Activated CD4-positive, alpha-beta memory T cell treated with anti-CD3 and anti-CD28 coated beads for 36 hours (primary cell): ENCODE results near the gene LTB4R. TPM values are rescaled to one million over a fixed set of nuclear protein-coding genes. Genes with fewer than 3 reads are reported as not detected.
"Not testable (repeated sequence)": the region's sequence is repeated elsewhere in the genome, so short reads cannot be mapped to it uniquely, and the experiment has no call there.

Experiments used
- CTCF ChIA-PET: fragments of 350-600 bp; sonication (Branson Sonifier 250); formaldehyde crosslinking; loops from one replicate; lab custom pipeline; 2021; ENCODE audit warnings: antibody characterized with exemption, inconsistent platforms; lab: Charles Lee
- POLR2A ChIA-PET: fragments of 350-600 bp; sonication (Branson Sonifier 250); formaldehyde crosslinking; loops from one replicate; lab custom pipeline; 2021; ENCODE audit warnings: antibody characterized with exemption; lab: Charles Lee
- DNase-seq: peaks from one replicate; pipeline ENCODE4 v3.0.0-alpha.2; 2020
- H3K27ac Mint-ChIP-seq: one replicate; pipeline ENCODE4 v1.8.0; 2021; ENCODE audit warnings: mixed read lengths
- H3K27me3 Mint-ChIP-seq: one replicate; pipeline ENCODE4 v1.8.0; 2021; ENCODE audit warnings: mixed read lengths
- H3K36me3 Mint-ChIP-seq: one replicate; pipeline ENCODE4 v1.8.0; 2021; ENCODE audit warnings: mixed read lengths
- H3K4me1 Mint-ChIP-seq: one replicate; pipeline ENCODE4 v1.8.0; 2021; ENCODE audit warnings: low read depth, mixed read lengths
- H3K4me3 Mint-ChIP-seq: one replicate; pipeline ENCODE4 v1.8.0; 2021; ENCODE audit warnings: mild to moderate bottlenecking, mixed read lengths
- H3K9me3 Mint-ChIP-seq: one replicate; pipeline ENCODE4 v1.8.0; 2021; ENCODE audit warnings: mixed read lengths
- intact Hi-C: fragments of 100-400 bp; cut with micrococcal nuclease; formaldehyde crosslinking; loops from one replicate; pipeline ENCODE4 v1.15.1; 2023
- total RNA-seq, 2 experiments: library from RNA; stranded (reverse); gene quantifications; one replicate each; pipeline ENCODE4 v1.2.3, GENCODE V29; 2021

Gene LTB4R
- total RNA-seq, 2 experiments from 2014 or later = 15.4 to 16.7 TPM

DNA sequence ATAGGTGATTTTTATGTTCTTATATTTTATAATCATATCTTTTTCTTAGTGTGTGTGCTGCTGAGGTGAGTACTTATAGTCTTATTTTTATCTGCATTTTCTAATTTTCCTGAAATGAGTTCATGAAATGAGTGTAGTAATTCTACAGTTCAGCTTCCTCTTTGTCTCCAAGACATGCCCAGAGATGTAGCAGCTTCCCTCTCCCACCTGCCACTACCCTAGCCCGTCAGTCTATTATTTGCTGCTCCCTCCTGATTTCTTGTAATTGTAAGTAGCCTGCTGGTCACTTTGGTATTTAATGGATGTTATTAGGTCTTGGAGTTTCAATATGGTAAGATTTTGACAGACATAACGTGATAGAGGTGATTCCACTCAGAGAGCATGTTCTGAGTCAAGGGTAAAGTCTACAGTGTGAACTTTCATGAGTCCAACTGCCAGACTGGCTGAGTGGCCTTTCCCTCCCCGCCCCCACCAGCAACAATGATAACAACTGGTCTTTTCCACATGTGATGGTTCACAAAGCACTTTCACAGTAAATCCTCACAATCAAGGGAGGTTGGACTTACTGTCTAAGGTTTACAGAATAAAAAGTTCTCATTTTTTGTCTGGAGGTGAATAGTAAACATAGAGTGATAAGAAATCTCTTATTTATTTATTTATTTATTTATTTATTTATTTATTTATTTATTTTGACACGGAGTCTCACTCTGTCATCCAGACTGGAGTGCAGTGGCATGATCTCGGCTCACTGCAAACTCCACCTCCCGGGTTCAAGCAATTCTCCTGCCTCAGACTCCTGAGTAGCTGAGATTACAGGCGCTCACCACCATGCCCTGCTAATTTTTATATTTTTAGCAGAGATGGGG, 32.7 kb downstream of the LTB4R start:
- POLR2A ChIA-PET = no interaction called here
- Mint-ChIP-seq H3K36me3 (no peaks in the 10 kb centered on the region), H3K27ac (no peak overlapping the region), H3K27me3 (peaks cover 15% of the 10 kb centered on the region), H3K4me3 (no peak overlapping the region), H3K4me1 (peaks cover 4% of the 10 kb centered on the region), H3K9me3 (no peaks in the 10 kb centered on the region)
- CTCF ChIA-PET = interaction anchor here (1.3 to 5.7 kb wide), 2 partner anchors 11 to 87 kb away, joined by 13 to 41 read pairs; partner anchors contain the start of genes ADCY4 and KHNYN
- intact Hi-C loops = no loop called here
- no peak for DNase-seq

- POLR2A ChIA-PET = no interaction called here
- intact Hi-C loops = no loop called here
- Mint-ChIP-seq H3K4me3 (no peak overlapping the region), H3K9me3 (no peaks in the 10 kb centered on the region), H3K36me3 (no peaks in the 10 kb centered on the region), H3K27ac (no peak overlapping the region), H3K4me1 (no peaks in the 10 kb centered on the region), H3K27me3 (peaks cover 36% of the 10 kb centered on the region)
- DNase-seq = no peak
- CTCF ChIA-PET = interaction anchor here (0.8 to 5.7 kb wide), 5 partner anchors 14 to 86 kb away, joined by 3 to 41 read pairs (median 4); partner anchors contain the start of gene ADCY4
These were observed 35.8 kb downstream of the LTB4R start for GRCh38 chr14:24347134-24347533.

DNA sequence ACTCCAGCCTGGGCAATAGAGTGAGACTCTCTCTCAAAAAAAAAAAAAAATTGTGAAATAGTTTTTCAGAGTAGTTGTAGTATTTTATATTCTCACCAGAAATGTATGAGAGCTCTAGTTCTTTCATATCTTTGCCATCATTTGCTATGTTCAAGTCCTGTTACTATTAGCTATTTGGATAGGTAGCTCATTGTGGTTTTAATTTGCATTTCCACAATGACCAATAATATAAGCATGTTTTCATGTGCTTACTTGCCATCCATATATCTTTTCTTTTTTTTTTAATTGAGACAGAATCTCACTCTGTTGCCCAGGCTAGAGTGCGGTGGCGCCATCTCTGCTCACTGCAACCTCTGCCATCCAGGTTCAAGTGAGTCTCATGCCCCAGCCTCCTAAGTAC, 36.9 kb downstream of the LTB4R start:
- H3K36me3 Mint-ChIP-seq = no peaks in the 10 kb centered on the region
- intact Hi-C loops = no loop called here
- no peaks in the 10 kb centered on the region for H3K4me1 Mint-ChIP-seq
- DNase-seq = no peak
- ChIA-PET CTCF (interaction anchor here (0.6 to 5.7 kb wide), 5 partner anchors 8 to 83 kb away, joined by 3 to 41 read pairs (median 3); partner anchors contain the start of gene ADCY4), POLR2A (no interaction called here)
- H3K4me3 Mint-ChIP-seq = no peak overlapping the region
- no peak overlapping the region for H3K27ac Mint-ChIP-seq
- peaks cover 42% of the 10 kb centered on the region for H3K27me3 Mint-ChIP-seq
- H3K9me3 Mint-ChIP-seq = no peaks in the 10 kb centered on the region

DNA sequence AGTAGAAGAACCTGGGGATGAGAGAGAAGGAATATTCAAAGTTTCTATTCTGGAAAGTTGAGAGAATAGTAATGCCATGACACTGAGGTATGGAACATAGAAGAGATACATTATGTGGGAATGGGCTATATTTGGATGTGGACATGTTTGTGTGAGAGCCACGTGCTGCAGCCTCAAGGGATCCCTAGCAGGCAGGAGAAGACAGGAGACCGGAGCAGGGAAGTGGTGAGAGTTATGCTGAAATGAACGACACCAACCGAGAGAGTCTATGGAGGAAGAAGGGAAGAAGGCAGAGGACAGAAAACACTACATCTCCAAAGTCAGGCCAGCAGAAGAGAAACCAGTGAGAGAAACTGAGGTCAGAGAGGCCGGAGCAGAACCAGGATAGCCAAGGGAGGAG, 38.4 kb downstream of the LTB4R start:
- Mint-ChIP-seq H3K4me1 (peaks cover 6% of the 10 kb centered on the region), H3K27me3 (peaks cover 39% of the 10 kb centered on the region), H3K9me3 (no peaks in the 10 kb centered on the region), H3K4me3 (no peak overlapping the region), H3K36me3 (no peaks in the 10 kb centered on the region), H3K27ac (no peak overlapping the region)
- intact Hi-C loops = no loop called here
- no peak for DNase-seq
- ChIA-PET CTCF (interaction anchor here (1.0 to 3.0 kb wide), 2 partner anchors 16 to 82 kb away, joined by 3 to 13 read pairs; partner anchors contain the start of gene ADCY4), POLR2A (no interaction called here)

DNA sequence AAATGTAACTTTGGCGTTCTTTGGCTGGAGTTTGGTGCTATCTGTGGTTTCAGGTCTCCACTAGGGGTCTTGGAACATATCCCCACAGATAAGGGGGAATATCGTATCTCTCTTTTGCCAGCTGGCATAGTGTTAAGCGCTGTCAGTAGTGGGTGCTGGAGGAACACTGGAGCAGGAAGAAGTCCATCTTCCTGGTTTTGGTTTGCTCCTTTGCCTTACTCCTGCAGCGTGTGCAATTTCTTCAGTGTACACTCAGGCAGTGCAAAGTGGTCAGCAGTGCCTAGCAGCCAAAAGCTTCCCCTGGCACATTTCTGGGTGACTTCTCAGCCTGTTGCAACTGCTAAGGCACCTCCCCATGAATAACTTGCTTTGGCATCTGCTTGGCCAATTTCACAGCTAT, 40.2 kb downstream of the LTB4R start:
- POLR2A ChIA-PET = interaction anchor here (1.4 kb wide), 1 partner anchor 17 kb away, joined by 3 read pairs; the partner anchor contains the start of gene ADCY4

DNA sequence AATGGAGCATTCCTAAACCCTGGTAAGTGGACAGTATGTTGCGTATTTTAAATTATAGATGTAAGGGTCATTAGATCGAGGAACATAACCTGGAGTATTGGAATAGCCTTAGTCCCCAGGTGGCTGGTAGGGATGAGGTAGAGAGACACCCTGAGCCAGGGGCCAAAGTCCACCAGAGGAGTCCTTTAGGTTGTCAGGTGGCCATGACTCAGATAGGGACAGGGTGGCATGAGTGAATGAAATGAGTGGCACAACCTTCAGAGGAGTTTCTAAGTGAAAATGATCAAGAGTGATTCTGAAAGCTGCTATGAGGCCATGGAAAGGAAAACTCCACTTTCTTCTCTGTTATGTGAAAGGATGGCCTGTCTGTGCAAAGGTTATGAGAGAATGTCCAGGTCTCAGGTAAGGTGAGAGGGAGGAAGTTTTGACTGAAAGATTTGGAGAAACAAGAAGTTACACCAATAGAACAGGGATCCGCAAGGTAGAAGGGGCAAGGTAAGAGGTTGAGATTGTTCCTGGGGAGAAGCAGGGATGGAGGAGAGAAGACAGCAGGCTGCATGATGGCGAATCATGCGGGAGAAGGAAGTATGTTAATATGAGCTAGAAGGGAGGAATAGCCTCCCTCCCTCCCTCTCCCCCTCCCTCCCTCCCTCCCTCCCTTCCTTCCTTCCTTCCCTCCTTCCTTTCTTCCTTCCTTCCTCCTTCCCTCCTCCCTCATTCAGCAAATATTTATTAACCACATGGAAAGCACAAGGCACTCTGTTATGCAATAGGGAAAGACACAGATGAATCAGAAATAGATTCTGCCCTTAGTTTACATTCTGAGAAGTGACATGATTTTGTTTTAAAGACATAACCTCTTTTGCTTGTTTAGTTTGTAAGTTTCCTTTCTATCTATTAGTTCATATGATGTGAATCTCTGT, 42.5 kb downstream of the LTB4R start:
- H3K27ac Mint-ChIP-seq = no peak overlapping the region
- H3K27me3 Mint-ChIP-seq = peaks cover 30% of the 10 kb centered on the region
- CTCF ChIA-PET = no interaction called here

More for the DNA sequence above, 40.2 kb downstream of the LTB4R start:
- intact Hi-C loops = no loop called here
- no peaks in the 10 kb centered on the region for H3K9me3 Mint-ChIP-seq
- H3K27me3 Mint-ChIP-seq = peaks cover 33% of the 10 kb centered on the region
- CTCF ChIA-PET = interaction anchor here (0.9 to 3.0 kb wide), 2 partner anchors 18 to 61 kb away, joined by 3 to 13 read pairs; partner anchors contain the start of gene ADCY4
- no peak overlapping the region for H3K4me3 Mint-ChIP-seq
- H3K4me1 Mint-ChIP-seq = peaks cover 6% of the 10 kb centered on the region
- no peaks in the 10 kb centered on the region for H3K36me3 Mint-ChIP-seq
- H3K27ac Mint-ChIP-seq = no peak overlapping the region
- no peak for DNase-seq

DNA sequence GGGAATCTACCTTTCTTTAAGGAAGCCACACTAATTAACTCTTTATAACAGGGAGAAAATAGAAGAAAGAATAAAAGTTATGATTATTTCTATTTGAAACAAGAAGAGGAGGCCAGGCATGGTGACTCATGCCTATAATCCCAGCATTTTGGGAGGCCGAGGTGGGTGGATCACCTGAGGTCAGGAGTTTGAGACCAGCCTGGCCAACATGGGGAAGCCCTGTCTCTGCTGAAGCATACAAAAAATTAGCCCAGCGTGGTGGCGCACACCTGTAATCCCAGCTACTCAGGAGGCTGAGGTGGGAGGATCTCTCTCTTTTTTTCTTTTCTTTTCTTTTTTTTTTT, 43.2 kb downstream of the LTB4R start:
- intact Hi-C loops = not testable (repeated sequence)

More for the DNA sequence above, 42.5 kb downstream of the LTB4R start:
- POLR2A ChIA-PET = no interaction called here
- intact Hi-C loops = no loop called here
- Mint-ChIP-seq H3K36me3 (no peaks in the 10 kb centered on the region), H3K4me3 (no peak overlapping the region), H3K9me3 (no peaks in the 10 kb centered on the region), H3K4me1 (peaks cover 6% of the 10 kb centered on the region)
- no peak for DNase-seq

GRCh38 chr14:24355009-24355408, 43.7 kb downstream of the LTB4R start:
- POLR2A ChIA-PET = no interaction called here
- peaks cover 6% of the 10 kb centered on the region for H3K4me1 Mint-ChIP-seq
- no peak overlapping the region for H3K4me3 Mint-ChIP-seq
- CTCF ChIA-PET = interaction anchor here (1.7 kb wide), 1 partner anchor 77 kb away, joined by 4 read pairs; no protein-coding TSS in a partner anchor
- DNase-seq = no peak
- peaks cover 1% of the 10 kb centered on the region for H3K36me3 Mint-ChIP-seq
- intact Hi-C loops = no loop called here
- peaks cover 27% of the 10 kb centered on the region for H3K27me3 Mint-ChIP-seq
- H3K27ac Mint-ChIP-seq = no peak overlapping the region
- H3K9me3 Mint-ChIP-seq = no peaks in the 10 kb centered on the region

More for the DNA sequence above, 43.2 kb downstream of the LTB4R start:
- H3K27ac Mint-ChIP-seq, H3K4me1 Mint-ChIP-seq, H3K4me3 Mint-ChIP-seq, DNase-seq, H3K36me3 Mint-ChIP-seq, POLR2A ChIA-PET, H3K9me3 Mint-ChIP-seq, CTCF ChIA-PET: not testable (repeated sequence)
- peaks cover 28% of the 10 kb centered on the region for H3K27me3 Mint-ChIP-seq

DNA sequence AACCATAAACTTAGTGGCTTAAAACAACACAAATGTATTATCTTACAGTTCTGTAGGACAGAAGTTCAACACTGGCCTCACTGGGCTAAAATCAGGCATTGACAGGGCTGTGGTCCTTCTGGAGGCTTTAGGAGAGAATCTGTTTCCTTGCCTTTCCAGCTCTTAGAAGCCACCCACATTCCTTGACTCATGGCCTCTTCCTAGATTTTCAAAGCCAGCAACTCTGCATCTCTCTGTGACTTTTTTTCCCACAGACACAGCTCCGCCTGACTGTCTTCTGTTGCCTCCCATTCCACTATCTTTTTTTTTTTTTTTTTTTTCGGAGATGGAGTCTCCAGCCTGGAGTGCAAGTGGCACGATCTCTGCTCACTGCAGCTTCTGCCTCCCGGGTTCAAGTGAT, 44.9 kb downstream of the LTB4R start:
- ChIA-PET POLR2A (no interaction called here), CTCF (interaction anchor here (0.7 to 1.7 kb wide), 2 partner anchors 8 to 76 kb away, joined by 3 to 4 read pairs; no protein-coding TSS in a partner anchor)
- DNase-seq = no peak
- Mint-ChIP-seq H3K9me3 (no peaks in the 10 kb centered on the region), H3K4me3 (no peak overlapping the region), H3K36me3 (peaks cover 4% of the 10 kb centered on the region), H3K27ac (no peak overlapping the region), H3K4me1 (peaks cover 6% of the 10 kb centered on the region), H3K27me3 (peaks cover 21% of the 10 kb centered on the region)
- intact Hi-C loops = no loop called here

DNA sequence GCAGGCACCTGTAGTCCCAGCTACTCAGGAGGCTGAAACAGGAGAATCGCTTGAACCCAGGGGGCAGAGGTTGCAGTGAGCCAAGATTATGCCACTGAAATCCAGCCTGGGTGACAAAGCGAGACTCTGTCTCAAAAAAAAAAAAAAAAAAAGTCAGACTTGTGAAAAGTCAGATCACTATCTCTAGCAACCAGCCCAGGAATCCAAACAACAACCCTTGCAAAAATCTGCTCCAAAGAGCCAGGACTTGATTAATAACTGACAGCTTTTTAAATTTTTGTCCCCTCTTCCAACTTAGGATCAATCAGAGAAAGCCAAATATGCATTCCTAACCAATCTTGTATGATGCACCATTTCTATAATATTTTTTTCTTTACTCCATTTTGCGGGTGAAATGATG, 49.0 kb downstream of the LTB4R start:
- POLR2A ChIA-PET = no interaction called here
- CTCF ChIA-PET = interaction anchor here (7.4 kb wide), 1 partner anchor 71 kb away, joined by 58 read pairs; the partner anchor contains the start of gene KHNYN
- Mint-ChIP-seq H3K9me3 (no peaks in the 10 kb centered on the region), H3K4me1 (peaks cover 1% of the 10 kb centered on the region), H3K4me3 (no peak overlapping the region), H3K27ac (no peak overlapping the region), H3K27me3 (peaks cover 24% of the 10 kb centered on the region), H3K36me3 (peaks cover 4% of the 10 kb centered on the region)
- intact Hi-C loops = no loop called here
- no peak for DNase-seq

DNA sequence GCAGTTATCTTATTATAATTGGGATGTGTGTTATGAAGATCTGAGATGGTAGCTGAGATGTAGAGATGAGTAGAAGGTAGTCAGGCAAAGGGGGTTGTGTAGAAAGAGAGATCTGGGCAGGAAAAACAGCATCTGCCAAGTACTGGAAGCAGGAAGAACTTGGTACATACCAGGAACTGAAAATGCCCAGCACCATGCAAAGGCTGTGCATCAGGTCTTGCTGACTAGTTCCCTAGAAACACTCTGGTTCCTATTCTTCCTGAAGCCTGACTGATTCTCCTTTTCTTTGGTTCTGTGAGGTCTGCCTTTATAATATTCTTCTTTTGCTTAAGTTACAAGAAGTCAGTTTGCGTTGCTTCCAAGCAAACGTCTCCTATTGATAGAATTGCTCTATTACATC, 50.0 kb downstream of the LTB4R start:
- H3K4me1 Mint-ChIP-seq = peaks cover 11% of the 10 kb centered on the region
- no peak for DNase-seq
- H3K27ac Mint-ChIP-seq = no peak overlapping the region
- intact Hi-C loops = no loop called here
- no peak overlapping the region for H3K4me3 Mint-ChIP-seq
- H3K27me3 Mint-ChIP-seq = peaks cover 33% of the 10 kb centered on the region
- H3K9me3 Mint-ChIP-seq = no peaks in the 10 kb centered on the region
- ChIA-PET CTCF (interaction anchor here (1.3 to 7.4 kb wide), 6 partner anchors 11 to 75 kb away, joined by 3 to 58 read pairs (median 7); partner anchors contain the start of genes ADCY4, CIDEB, KHNYN and RIPK3), POLR2A (interaction anchor here (3.0 kb wide), 1 partner anchor 70 kb away, joined by 9 read pairs; no protein-coding TSS in a partner anchor)
- H3K36me3 Mint-ChIP-seq = peaks cover 4% of the 10 kb centered on the region
